NCI-H2196 (cell line): ENCODE results near the gene COX4I1.
"Not testable (repeated sequence)": the region's sequence is repeated elsewhere in the genome, so short reads cannot be mapped to it uniquely, and the experiment has no call there.

ENCODE experiments used
- DNase-seq: peaks from one replicate; lab custom pipeline; 2025; ENCODE audit not compliant: unreplicated experiment; lab: John Stamatoyannopoulos, UW

The COX4I1 gene

GRCh38 chr16:85798901-85799496, 496 bp upstream of the COX4I1 start:
- DNase-seq, result no peak

- DNase-seq, result no peak
Observed at GRCh38 chr16:85800321-85800669, 800 bp downstream of the COX4I1 start.

- DNase-seq, result no peak
Observed at GRCh38 chr16:85803570-85803969, 4.1 kb downstream of the COX4I1 start.

- no peak for DNase-seq
Observed at GRCh38 chr16:85805442-85806045, 6.0 kb downstream of the COX4I1 start.

GRCh38 chr16:85806539-85806938, 7.0 kb downstream of the COX4I1 start:
- DNase-seq, result no peak

GRCh38 chr16:85807340-85807739, 7.8 kb downstream of the COX4I1 start:
- DNase-seq, result not testable (repeated sequence)

- DNase-seq, result not testable (repeated sequence)
Observed at GRCh38 chr16:85808104-85808503, 8.6 kb downstream of the COX4I1 start.

GRCh38 chr16:85808926-85809325, 9.4 kb downstream of the COX4I1 start:
- DNase-seq, result no peak

GRCh38 chr16:85809645-85810044, 10.2 kb downstream of the COX4I1 start:
- no peak for DNase-seq

GRCh38 chr16:85810097-85810741, 10.7 kb downstream of the COX4I1 start:
- DNase-seq, result no peak

GRCh38 chr16:85810742-85811115, 11.2 kb downstream of the COX4I1 start:
- no peak for DNase-seq

GRCh38 chr16:85812031-85812807, 12.7 kb downstream of the COX4I1 start:
- no peak for DNase-seq

- no peak for DNase-seq
Observed at GRCh38 chr16:85812811-85813700, 13.6 kb downstream of the COX4I1 start.

- no peak for DNase-seq
Observed at GRCh38 chr16:85816159-85816558, 16.7 kb downstream of the COX4I1 start.

- DNase-seq, result not testable (repeated sequence)
Observed at GRCh38 chr16:85817195-85817594, 17.7 kb downstream of the COX4I1 start.

- peak; percentile 56 for DNase-seq
Observed at GRCh38 chr16:85819245-85819644, 19.8 kb downstream of the COX4I1 start.

GRCh38 chr16:85819771-85820170, 20.3 kb downstream of the COX4I1 start:
- DNase-seq, result no peak

GRCh38 chr16:85820604-85821372, 21.3 kb downstream of the COX4I1 start:
- DNase-seq, result peak; percentile 6

- peak; percentile 46 for DNase-seq
Observed at GRCh38 chr16:85821390-85822135, 22.1 kb downstream of the COX4I1 start.
